Measurements from ENCODE around the gene MAGED4. TPM values are rescaled to one million over a fixed set of nuclear protein-coding genes. Genes with fewer than 3 reads are reported as not detected.
"Not testable (repeated sequence)": the region's sequence is repeated elsewhere in the genome, so short reads cannot be mapped to it uniquely, and the experiment has no call there.

MAGED4 gene, protein sequence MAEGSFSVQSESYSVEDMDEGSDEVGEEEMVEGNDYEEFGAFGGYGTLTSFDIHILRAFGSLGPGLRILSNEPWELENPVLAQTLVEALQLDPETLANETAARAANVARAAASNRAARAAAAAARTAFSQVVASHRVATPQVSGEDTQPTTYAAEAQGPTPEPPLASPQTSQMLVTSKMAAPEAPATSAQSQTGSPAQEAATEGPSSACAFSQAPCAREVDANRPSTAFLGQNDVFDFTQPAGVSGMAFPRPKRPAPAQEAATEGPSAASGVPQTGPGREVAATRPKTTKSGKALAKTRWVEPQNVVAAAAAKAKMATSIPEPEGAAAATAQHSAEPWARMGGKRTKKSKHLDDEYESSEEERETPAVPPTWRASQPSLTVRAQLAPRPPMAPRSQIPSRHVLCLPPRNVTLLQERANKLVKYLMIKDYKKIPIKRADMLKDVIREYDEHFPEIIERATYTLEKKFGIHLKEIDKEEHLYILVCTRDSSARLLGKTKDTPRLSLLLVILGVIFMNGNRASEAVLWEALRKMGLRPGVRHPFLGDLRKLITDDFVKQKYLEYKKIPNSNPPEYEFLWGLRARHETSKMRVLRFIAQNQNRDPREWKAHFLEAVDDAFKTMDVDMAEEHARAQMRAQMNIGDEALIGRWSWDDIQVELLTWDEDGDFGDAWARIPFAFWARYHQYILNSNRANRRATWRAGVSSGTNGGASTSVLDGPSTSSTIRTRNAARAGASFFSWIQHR
- total RNA-seq (ENCODE audit: low replicate concordance) = 48.2 and 68.0 TPM in 2 replicates

DNA sequence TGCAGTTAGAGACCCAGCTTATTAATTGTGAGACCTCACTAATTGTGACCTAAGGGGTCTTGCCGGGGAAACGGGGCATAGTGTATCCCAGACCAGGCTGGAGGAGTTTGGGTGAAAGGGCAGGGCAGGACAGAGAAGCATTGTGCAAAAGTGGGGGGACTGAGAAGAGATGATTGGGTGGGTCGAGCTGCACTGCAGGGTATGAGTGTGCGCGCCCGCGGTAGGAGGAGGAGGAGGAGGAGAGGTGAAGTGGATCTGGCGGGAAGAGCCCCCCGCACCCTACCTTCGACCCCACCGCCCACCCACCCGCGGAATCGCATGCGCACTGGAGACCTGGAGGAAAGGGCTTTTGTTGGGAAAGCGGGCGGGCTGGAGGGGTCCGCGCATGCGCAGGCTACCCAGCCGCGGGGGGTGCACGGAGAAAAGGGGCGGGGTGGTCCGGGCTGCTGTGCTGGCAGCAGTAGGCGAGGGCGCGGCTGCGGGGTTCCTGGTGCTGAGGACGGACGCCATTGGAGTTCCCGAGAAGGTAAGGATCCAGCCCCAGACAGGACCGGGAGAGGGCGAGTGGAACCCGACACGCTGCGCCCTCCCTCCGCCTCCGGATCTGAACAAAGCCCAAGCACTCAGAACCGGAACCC lies at the start of gene MAGED4:
Gene MAGED4, plus strand, starts transcription at position 449 of the 638 bp plus-strand sequence. CDS start 1,035 bp downstream, outside the sequence.
- H3K4me1 Mint-ChIP-seq; H3K4me3 ChIP-seq; H3K9ac ChIP-seq; H3K27me3 ChIP-seq; H3F3A ChIP-seq (ENCODE audit: low read depth); H2AFZ ChIP-seq (replicated peaks); H3K4me3 Mint-ChIP-seq; H3K36me3 Mint-ChIP-seq; H3K79me2 ChIP-seq (ENCODE audit: low read depth); DNase-seq (ENCODE audit: low spot score); H4K20me1 ChIP-seq (ENCODE audit: low read depth); H3K27ac ChIP-seq; H3K9me3 Mint-ChIP-seq; H3K4me1 ChIP-seq; H3K36me3 ChIP-seq; H3K4me2 ChIP-seq; H3K27me3 Mint-ChIP-seq (ENCODE audit: insufficient read depth, low read depth); H3K9me3 ChIP-seq (ENCODE audit: low read depth); H3K27ac Mint-ChIP-seq: not testable (repeated sequence)

GRCh38 chrX:52138830-52139544 lies 45.7 kb upstream of the MAGED4 start:
- H3K36me3 Mint-ChIP-seq = no peaks in the 10 kb centered on the region
- Histone ChIP-seq H3F3A (ENCODE audit: low read depth) (no peaks in the 10 kb centered on the region), H3K27ac (no peak overlapping the region), H3K4me1 (no peaks in the 10 kb centered on the region), H3K36me3 (no peaks in the 10 kb centered on the region), H3K79me2 (ENCODE audit: low read depth) (no peaks in the 10 kb centered on the region), H3K4me2 (no peak overlapping the region), H3K27me3 (no peaks in the 10 kb centered on the region), H3K9me3 (ENCODE audit: low read depth) (peaks cover 12% of the 10 kb centered on the region), H3K9ac (no peak overlapping the region), H4K20me1 (ENCODE audit: low read depth) (no peaks in the 10 kb centered on the region), H2AFZ (replicated peaks) (no peak overlapping the region), H3K4me3 (no peak overlapping the region)
- no peak for TF ChIP-seq EZH2phosphoT487 (IDR thresholded peaks at IDR 0.05)
- TF ChIP-seq, protein P1, sequence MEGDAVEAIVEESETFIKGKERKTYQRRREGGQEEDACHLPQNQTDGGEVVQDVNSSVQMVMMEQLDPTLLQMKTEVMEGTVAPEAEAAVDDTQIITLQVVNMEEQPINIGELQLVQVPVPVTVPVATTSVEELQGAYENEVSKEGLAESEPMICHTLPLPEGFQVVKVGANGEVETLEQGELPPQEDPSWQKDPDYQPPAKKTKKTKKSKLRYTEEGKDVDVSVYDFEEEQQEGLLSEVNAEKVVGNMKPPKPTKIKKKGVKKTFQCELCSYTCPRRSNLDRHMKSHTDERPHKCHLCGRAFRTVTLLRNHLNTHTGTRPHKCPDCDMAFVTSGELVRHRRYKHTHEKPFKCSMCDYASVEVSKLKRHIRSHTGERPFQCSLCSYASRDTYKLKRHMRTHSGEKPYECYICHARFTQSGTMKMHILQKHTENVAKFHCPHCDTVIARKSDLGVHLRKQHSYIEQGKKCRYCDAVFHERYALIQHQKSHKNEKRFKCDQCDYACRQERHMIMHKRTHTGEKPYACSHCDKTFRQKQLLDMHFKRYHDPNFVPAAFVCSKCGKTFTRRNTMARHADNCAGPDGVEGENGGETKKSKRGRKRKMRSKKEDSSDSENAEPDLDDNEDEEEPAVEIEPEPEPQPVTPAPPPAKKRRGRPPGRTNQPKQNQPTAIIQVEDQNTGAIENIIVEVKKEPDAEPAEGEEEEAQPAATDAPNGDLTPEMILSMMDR (IDR thresholded peaks at IDR 0.05) = no peak
- no peak for TF ChIP-seq EZH2 (IDR thresholded peaks at IDR 0.05)
- DNase-seq (ENCODE audit: low spot score) = no peak
- no peaks in the 10 kb centered on the region for H3K9me3 Mint-ChIP-seq
- peaks cover 2% of the 10 kb centered on the region for H3K27me3 Mint-ChIP-seq (ENCODE audit: insufficient read depth, low read depth)
- H3K4me3 Mint-ChIP-seq = no peak overlapping the region
- H3K27ac Mint-ChIP-seq = no peak overlapping the region
- H3K4me1 Mint-ChIP-seq = no peaks in the 10 kb centered on the region

DNA sequence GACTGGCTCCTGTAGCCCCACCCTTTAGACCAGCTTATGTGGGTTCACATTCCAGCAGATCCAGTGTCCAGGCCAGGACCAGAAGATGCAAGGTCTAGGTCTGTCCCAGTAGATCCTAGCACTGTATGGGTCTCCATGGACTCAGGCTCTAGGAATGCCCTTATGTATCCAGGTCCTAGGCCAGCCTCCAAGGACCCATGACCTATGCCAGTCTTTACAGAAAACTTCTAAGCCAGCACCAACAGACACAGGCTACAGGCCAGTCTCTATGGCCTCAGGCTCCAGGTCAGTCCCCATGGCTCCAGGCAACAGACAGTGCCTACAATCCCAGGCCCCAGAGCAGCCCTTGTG lies 45.2 kb upstream of the MAGED4 start:
- Histone ChIP-seq H3F3A (ENCODE audit: low read depth) (no peaks in the 10 kb centered on the region), H3K9me3 (ENCODE audit: low read depth) (peaks cover 12% of the 10 kb centered on the region), H3K27me3 (no peaks in the 10 kb centered on the region), H3K9ac (no peak overlapping the region), H3K36me3 (no peaks in the 10 kb centered on the region), H2AFZ (replicated peaks) (no peak overlapping the region), H4K20me1 (ENCODE audit: low read depth) (no peaks in the 10 kb centered on the region), H3K79me2 (ENCODE audit: low read depth) (no peaks in the 10 kb centered on the region), H3K4me2 (no peak overlapping the region), H3K27ac (no peak overlapping the region), H3K4me3 (no peak overlapping the region), H3K4me1 (no peaks in the 10 kb centered on the region)
- no peak for DNase-seq (ENCODE audit: low spot score)
- no peak overlapping the region for H3K4me3 Mint-ChIP-seq
- no peak for TF ChIP-seq EZH2 (IDR thresholded peaks at IDR 0.05)
- TF ChIP-seq, protein P1 (IDR thresholded peaks at IDR 0.05) = no peak
- TF ChIP-seq EZH2phosphoT487 (IDR thresholded peaks at IDR 0.05) = no peak
- no peaks in the 10 kb centered on the region for H3K4me1 Mint-ChIP-seq
- no peak overlapping the region for H3K27ac Mint-ChIP-seq
- H3K36me3 Mint-ChIP-seq = no peaks in the 10 kb centered on the region
- H3K9me3 Mint-ChIP-seq = no peaks in the 10 kb centered on the region
- peaks cover 2% of the 10 kb centered on the region for H3K27me3 Mint-ChIP-seq (ENCODE audit: insufficient read depth, low read depth)
